HCT116 (cell line): ENCODE results near the gene TOMM40L. TPM values are rescaled to one million over a fixed set of nuclear protein-coding genes. Genes with fewer than 3 reads are reported as not detected.

ENCODE experiments used
- ATAC-seq: fragments of 200-7000 bp; cut with Tn5 transposase; 2 replicates; pipeline ENCODE4 v1.9.1; 2020; ENCODE audit warnings: mild to moderate bottlenecking, moderate library complexity
- BruUV-seq: library from RNA; stranded (reverse); fragments of 400-500 nt; replicated peaks from 2 replicates; lab custom pipeline; 2021; lab: Mats Ljungman, UMichigan
- CTCF ChIA-PET: fragments of 300-600 bp; sonication (Branson Sonifier 250); formaldehyde crosslinking; loops from one replicate; lab custom pipeline; 2021; ENCODE audit warnings: antibody characterized with exemption; lab: Charles Lee
- POLR2A ChIA-PET: fragments of 300-600, 350-600 bp; sonication (Branson Sonifier 250); formaldehyde crosslinking; loops from one replicate; lab custom pipeline; 2021; ENCODE audit warnings: antibody characterized with exemption; lab: Charles Lee
- RAD21 ChIA-PET, 2 experiments: fragments of 300-600 bp; sonication (Branson Sonifier 250); formaldehyde crosslinking; loops; one replicate each; lab custom pipeline; 2023; ENCODE audit warnings: low total read pairs in 2 of 2; ENCODE audit not compliant: uncharacterized antibody in 2 of 2, unreplicated experiment in 2 of 2, low non-redundant PET in 1 of 2; lab: Charles Lee
- DNase-seq: peaks from one replicate; pipeline ENCODE4 v3.0.0-alpha.2; 2010; ENCODE audit warnings: low read depth, low spot score
- H2AFZ ChIP-seq: fragments of 200-600 bp; shearing (Covaris generic), sonication (generic); 2 replicates; pipeline ENCODE4 v1.6.1; 2017; ENCODE audit warnings: low read depth, mixed run types, mixed read lengths, antibody characterized with exemption, low read length; ENCODE audit not compliant: poor library complexity, severe bottlenecking
- H3K27ac ChIP-seq: 2 replicates; pipeline ENCODE4 v1.5.1; 2012; ENCODE audit warnings: low read depth, low read length
- H3K27me3 ChIP-seq: fragments of 200-600 bp; sonication (generic); 2 replicates; pipeline ENCODE4 v1.6.1; 2016; ENCODE audit warnings: mixed run types, low read length, mixed read lengths; ENCODE audit not compliant: insufficient read depth
- H3K36me3 ChIP-seq, 2 experiments: fragments of 200-500 bp in 1 of 2; fragments of 200-600 bp in 1 of 2; sonication (Bioruptor generic) in 1 of 2; sonication (generic) in 1 of 2; 2 replicates each; pipeline versions ENCODE4 v1.5.1 to v1.6.1; 2014 to 2016; ENCODE audit warnings: low read length in 2 of 2, inconsistent platforms in 1 of 2, mixed read lengths in 1 of 2, mixed run types in 1 of 2; ENCODE audit not compliant: insufficient read depth in 2 of 2, control insufficient read depth in 1 of 2
- H3K4me1 ChIP-seq, 2 experiments: fragments of 200-600 bp in 1 of 2; sonication (generic) in 1 of 2; 2 replicates each; pipeline versions ENCODE4 v1.5.1 to v1.6.1; 2012 to 2017; ENCODE audit warnings: low read length in 2 of 2, inconsistent platforms in 1 of 2, mild to moderate bottlenecking in 1 of 2, mixed read lengths in 1 of 2, mixed run types in 1 of 2, moderate library complexity in 1 of 2; ENCODE audit not compliant: insufficient read depth in 2 of 2, control insufficient read depth in 1 of 2
- H3K4me2 ChIP-seq: fragments of 200-600 bp; sonication (generic); 2 replicates; pipeline ENCODE4 v1.6.1; 2017; ENCODE audit warnings: mixed run types, low read length, mixed read lengths
- H3K4me3 ChIP-seq, 2 experiments: fragments of 200-600 bp in 1 of 2; sonication (generic) in 1 of 2; replicated peaks in 1 of 2; 2 replicates each; pipeline ENCODE4 v1.5.1; 2011 to 2016; ENCODE audit warnings: low read length in 2 of 2, control low read depth in 1 of 2, low read depth in 1 of 2, mild to moderate bottlenecking in 1 of 2, mixed read lengths in 1 of 2, mixed run types in 1 of 2
- H3K79me2 ChIP-seq: fragments of 200-600 bp; sonication (generic); 2 replicates; pipeline ENCODE4 v1.6.1; 2017; ENCODE audit warnings: mild to moderate bottlenecking, mixed run types, low read length, moderate library complexity, mixed read lengths; ENCODE audit not compliant: insufficient read depth
- H3K9ac ChIP-seq: fragments of 200-600 bp; sonication (generic); 2 replicates; pipeline ENCODE4 v1.6.1; 2016; ENCODE audit warnings: low read length, mixed read lengths
- H3K9me2 ChIP-seq: fragments of 200-600 bp; sonication (generic), shearing (Covaris generic); 2 replicates; pipeline ENCODE4 v1.6.1; 2017; ENCODE audit warnings: mixed run types, mild to moderate bottlenecking, moderate library complexity; ENCODE audit not compliant: insufficient read depth
- H3K9me3 ChIP-seq, 2 experiments: fragments of 200-500 bp in 1 of 2; fragments of 200-600 bp in 1 of 2; sonication (Bioruptor generic) in 1 of 2; sonication (generic) in 1 of 2; 2 replicates each; pipeline ENCODE4 v1.6.1; 2014 to 2017; ENCODE audit warnings: low read length in 2 of 2, mixed read lengths in 2 of 2, inconsistent platforms in 1 of 2, low read depth in 1 of 2, mild to moderate bottlenecking in 1 of 2, mixed run types in 1 of 2, moderate library complexity in 1 of 2; ENCODE audit not compliant: control insufficient read depth in 1 of 2, insufficient read depth in 1 of 2
- H4K20me1 ChIP-seq: fragments of 200-600 bp; sonication (generic), shearing (Covaris generic); 2 replicates; pipeline ENCODE4 v1.6.1; 2017; ENCODE audit warnings: mixed run types, mild to moderate bottlenecking, moderate library complexity; ENCODE audit not compliant: insufficient read depth
- CTCF ChIP-seq, 3 experiments: fragments of 200-600 bp in 1 of 3; sonication (generic) in 1 of 3; IDR thresholded peaks in 2 of 3; conservative IDR thresholded peaks in 1 of 3; 2 replicates each; pipeline ENCODE4 v1.5.1; 2012 to 2017; ENCODE audit warnings: low read depth in 2 of 3, low read length in 2 of 3, antibody characterized with exemption in 1 of 3, borderline replicate concordance in 1 of 3, control low read depth in 1 of 3, mild to moderate bottlenecking in 1 of 3, mixed read lengths in 1 of 3, mixed run types in 1 of 3, moderate library complexity in 1 of 3; ENCODE audit not compliant: insufficient read depth in 1 of 3
- FOSL1 ChIP-seq: IDR thresholded peaks from 2 replicates; pipeline ENCODE4 v1.6.1; 2012; ENCODE audit warnings: low read depth
- MAX ChIP-seq: IDR thresholded peaks from 2 replicates; pipeline ENCODE4 v1.6.1; 2012
- POLR2AphosphoS5 ChIP-seq: IDR thresholded peaks from 2 replicates; pipeline ENCODE4 v1.6.1; 2011; ENCODE audit warnings: mild to moderate bottlenecking, low read depth, low read length, moderate library complexity
- RAD21 ChIP-seq: IDR thresholded peaks from 2 replicates; pipeline ENCODE4 v1.6.1; 2012; ENCODE audit warnings: low read depth, mild to moderate bottlenecking
- SP1 ChIP-seq: IDR thresholded peaks from 2 replicates; pipeline ENCODE4 v1.6.1; 2012; ENCODE audit warnings: low read depth
- YY1 ChIP-seq: IDR thresholded peaks from 2 replicates; pipeline ENCODE4 v1.6.1; 2011; ENCODE audit warnings: low read length, low read depth, moderate library complexity, mild to moderate bottlenecking; ENCODE audit not compliant: insufficient replicate concordance; ENCODE audit errors: extremely low read depth
- ZBTB33 ChIP-seq: IDR thresholded peaks from 2 replicates; pipeline ENCODE4 v1.6.1; 2011; ENCODE audit warnings: mild to moderate bottlenecking, low read length, moderate library complexity; ENCODE audit not compliant: insufficient replicate concordance; ENCODE audit errors: extremely low read depth
- ZFX ChIP-seq: fragments of 450-650 bp; IDR thresholded peaks from 2 replicates; pipeline ENCODE4 v1.6.1; 2017
- ZNF274 ChIP-seq: fragments of 200-500 bp; sonication (Bioruptor generic); IDR thresholded peaks from 2 replicates; pipeline ENCODE4 v1.6.1; 2014; ENCODE audit warnings: mild to moderate bottlenecking, low read depth, low read length, inconsistent platforms
- intact Hi-C: fragments of 100-400 bp; cut with micrococcal nuclease; formaldehyde crosslinking; loops from 2 replicates; pipeline ENCODE4 v1.10.0; 2022
- total RNA-seq: library from RNA; stranded (reverse); gene quantifications from one replicate; pipeline ENCODE4 v1.2.1, GENCODE V29; 2021; ENCODE audit not compliant: unreplicated experiment

Gene TOMM40L
- total RNA-seq, 1 experiment from 2014 or later: 9.8 TPM

- peak overlapping the region; percentile 81 for H3K9ac ChIP-seq
- H2AFZ ChIP-seq: no peak overlapping the region
- H3K27ac ChIP-seq: peak overlapping the region; percentile 57; the same call in 1 of the 2 replicates
- H3K27me3 ChIP-seq: no peaks in the 10 kb centered on the region
- DNase-seq (no peak), ATAC-seq (no peak)
- peak overlapping the region; percentile 89 for H3K4me2 ChIP-seq
- intact Hi-C loops: no loop called here
- TF ChIP-seq FOSL1: no peak
- TF ChIP-seq, all 23 proteins: peak for 0
- Histone ChIP-seq H3K4me3 (peak overlapping the region; percentile 90 to 93), H3K9me3 (no peaks in the 10 kb centered on the region), H3K9me2 (no peaks in the 10 kb centered on the region), H3K79me2 (peaks cover 17% of the 10 kb centered on the region), H4K20me1 (no peaks in the 10 kb centered on the region), H3K4me1 (peaks cover 10 to 19% of the 10 kb centered on the region in 2 experiments; a peak in 3 of 4 replicates), H3K36me3 (peaks cover 21 to 28% of the 10 kb centered on the region in 2 experiments; a peak in 3 of 4 replicates)
- ChIA-PET POLR2A (interaction anchor here (0.6 to 1.5 kb wide), 3 partner anchors 11 to 131 kb away, joined by 3 to 8 read pairs (median 3); partner anchors contain the start of genes NDUFS2, PPOX and USF1), RAD21 (interaction anchor here in 1 of 2 experiments (0.6 kb wide), 1 partner anchor 198 kb away, joined by 7 read pairs; no protein-coding TSS in a partner anchor), CTCF (interaction anchor here (2.1 kb wide), 1 partner anchor 10 kb away, joined by 9 read pairs; the partner anchor contains the start of gene PPOX)
- no TSS peak for BruUV-seq
These were observed 49.3 kb upstream of the TOMM40L start for GRCh38 chr1:161176468-161177111.

- peak within 1 kb of the TSS; percentile 81 for H3K9ac ChIP-seq
- no peak within 1 kb of the TSS for H2AFZ ChIP-seq
- BruUV-seq: no TSS peak
- H4K20me1 ChIP-seq: no peaks in the 10 kb centered on the region
- no peaks in the 10 kb centered on the region for H3K27me3 ChIP-seq
- peak; percentile 65 for DNase-seq
- no peaks in the 10 kb centered on the region for H3K9me3 ChIP-seq
- peaks cover 13 to 26% of the 10 kb centered on the region in 2 experiments for H3K4me1 ChIP-seq
- CTCF ChIA-PET: interaction anchor here (2.1 kb wide), 1 partner anchor 11 kb away, joined by 9 read pairs; the partner anchor contains the start of gene PPOX
- ATAC-seq: peak; percentile 93
- H3K27ac ChIP-seq: peak within 1 kb of the TSS; percentile 57
- intact Hi-C loops: no loop called here
- peak within 1 kb of the TSS; percentile 90 to 93 for H3K4me3 ChIP-seq
- RAD21 ChIA-PET: interaction anchor here in 1 of 2 experiments (0.6 kb wide), 1 partner anchor 197 kb away, joined by 7 read pairs; no protein-coding TSS in a partner anchor
- peaks cover 17% of the 10 kb centered on the region for H3K79me2 ChIP-seq
- POLR2A ChIA-PET: interaction anchor here (0.6 to 1.5 kb wide), 3 partner anchors 11 to 132 kb away, joined by 3 to 8 read pairs (median 3); partner anchors contain the start of genes NDUFS2, PPOX and USF1
- peak within 1 kb of the TSS; percentile 89 for H3K4me2 ChIP-seq
- peaks cover 14 to 23% of the 10 kb centered on the region in 2 experiments; a peak in 3 of 4 replicates for H3K36me3 ChIP-seq
- no peaks in the 10 kb centered on the region for H3K9me2 ChIP-seq
- TF ChIP-seq CTCF (IDR thresholded peaks at IDR 0.05 in 2 of 3, conservative IDR thresholded peaks at IDR 0.05 in 1 of 3; ENCODE audit: borderline replicate concordance in 1 of 3, insufficient read depth in 1 of 3, low read depth in 2 of 3, low read length in 2 of 3) (0 out of 6 replicates have a peak, but pooled peaks of 1 of the 3 experiments have one; percentile 6), ZFX (peak; percentile 46; the same call in 1 of the 2 replicates), SP1 (peak; percentile 69), MAX (peak; percentile 97), ZBTB33 (peak; percentile 30), ZNF274 (no peak), POLR2AphosphoS5 (peak; percentile 98), RAD21 (0 out of 2 replicates have a peak, but pooled peaks have one; percentile 5), YY1 (peak; percentile 99)
These were observed 48.5 kb upstream of the TOMM40L start, which contains the start of gene B4GALT3 for GRCh38 chr1:161177112-161177935. TSS of gene B4GALT3 (minus strand) at chr1:161177507. CDS start at chr1:161176060, 1,447 bp downstream.
